ENCODE results near the gene DLX1. TPM values are rescaled to one million over a fixed set of nuclear protein-coding genes. Genes with fewer than 3 reads are reported as not detected.

Gene DLX1
- total and polyA plus RNA-seq, 9 of the 15 experiments (the other 6 are each of a cell fraction or from before 2014, with no cell fraction given), result 1.9 to 26.2 (median 9.6) TPM

DNA sequence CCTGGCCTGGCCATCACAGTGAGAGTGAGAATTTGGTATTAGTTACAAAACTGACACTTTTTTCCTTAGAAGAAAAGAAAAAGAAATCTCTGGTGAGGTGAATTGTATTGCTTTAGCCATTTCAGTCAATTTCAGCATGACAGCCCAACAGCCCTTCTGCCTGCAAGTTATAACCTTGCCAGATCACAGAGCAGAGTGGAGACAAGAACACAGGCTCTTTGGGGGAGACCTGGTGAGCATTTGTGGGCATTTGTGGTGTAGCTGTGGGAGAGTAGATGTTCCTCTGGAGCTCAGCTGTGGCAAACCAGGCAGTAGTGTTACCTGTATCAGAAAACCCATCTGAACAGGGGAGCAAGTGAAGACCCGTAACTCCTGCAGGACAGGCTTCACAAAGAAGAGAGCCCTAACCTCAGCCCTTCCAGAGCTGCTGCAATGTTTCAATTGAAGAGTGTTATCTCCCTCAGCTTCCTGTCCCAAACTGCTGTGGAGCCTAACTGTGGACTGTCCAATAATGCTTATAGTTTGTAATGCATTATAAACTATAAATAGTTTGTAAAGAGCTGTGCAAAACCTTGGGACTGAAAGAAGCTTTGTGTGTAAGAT, 22.8 kb upstream of the DLX1 start (continued):
- TF ChIP-seq, protein P1, sequence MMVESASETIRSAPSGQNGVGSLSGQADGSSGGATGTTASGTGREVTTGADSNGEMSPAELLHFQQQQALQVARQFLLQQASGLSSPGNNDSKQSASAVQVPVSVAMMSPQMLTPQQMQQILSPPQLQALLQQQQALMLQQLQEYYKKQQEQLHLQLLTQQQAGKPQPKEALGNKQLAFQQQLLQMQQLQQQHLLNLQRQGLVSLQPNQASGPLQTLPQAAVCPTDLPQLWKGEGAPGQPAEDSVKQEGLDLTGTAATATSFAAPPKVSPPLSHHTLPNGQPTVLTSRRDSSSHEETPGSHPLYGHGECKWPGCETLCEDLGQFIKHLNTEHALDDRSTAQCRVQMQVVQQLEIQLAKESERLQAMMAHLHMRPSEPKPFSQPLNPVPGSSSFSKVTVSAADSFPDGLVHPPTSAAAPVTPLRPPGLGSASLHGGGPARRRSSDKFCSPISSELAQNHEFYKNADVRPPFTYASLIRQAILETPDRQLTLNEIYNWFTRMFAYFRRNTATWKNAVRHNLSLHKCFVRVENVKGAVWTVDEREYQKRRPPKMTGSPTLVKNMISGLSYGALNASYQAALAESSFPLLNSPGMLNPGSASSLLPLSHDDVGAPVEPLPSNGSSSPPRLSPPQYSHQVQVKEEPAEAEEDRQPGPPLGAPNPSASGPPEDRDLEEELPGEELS (CRISPR knock-in tag; IDR thresholded peaks at IDR 0.05; ENCODE audit: borderline replicate concordance), result no peak
- TF ChIP-seq NFE2L1 (tag; IDR thresholded peaks at IDR 0.05; ENCODE audit: borderline replicate concordance, low read depth), result no peak
- TF ChIP-seq GABPB1 (CRISPR knock-in tag; IDR thresholded peaks at IDR 0.05), result peak; percentile 38; the same call in 1 of the 2 replicates
- TF ChIP-seq TARDBP (IDR thresholded peaks at IDR 0.05), result no peak
- TF ChIP-seq ZNF347 (CRISPR knock-in tag; IDR thresholded peaks at IDR 0.05; ENCODE audit: low read depth), result no peak
- no peak for TF ChIP-seq TSC22D4 (tag; IDR thresholded peaks at IDR 0.05)
- TF ChIP-seq TRIM24 (IDR thresholded peaks at IDR 0.05), result no peak
- TF ChIP-seq U2AF2 (optimal IDR thresholded peaks at IDR 0.05; ENCODE audit: low read depth, low read length), result no peak
- TF ChIP-seq, protein P2, sequence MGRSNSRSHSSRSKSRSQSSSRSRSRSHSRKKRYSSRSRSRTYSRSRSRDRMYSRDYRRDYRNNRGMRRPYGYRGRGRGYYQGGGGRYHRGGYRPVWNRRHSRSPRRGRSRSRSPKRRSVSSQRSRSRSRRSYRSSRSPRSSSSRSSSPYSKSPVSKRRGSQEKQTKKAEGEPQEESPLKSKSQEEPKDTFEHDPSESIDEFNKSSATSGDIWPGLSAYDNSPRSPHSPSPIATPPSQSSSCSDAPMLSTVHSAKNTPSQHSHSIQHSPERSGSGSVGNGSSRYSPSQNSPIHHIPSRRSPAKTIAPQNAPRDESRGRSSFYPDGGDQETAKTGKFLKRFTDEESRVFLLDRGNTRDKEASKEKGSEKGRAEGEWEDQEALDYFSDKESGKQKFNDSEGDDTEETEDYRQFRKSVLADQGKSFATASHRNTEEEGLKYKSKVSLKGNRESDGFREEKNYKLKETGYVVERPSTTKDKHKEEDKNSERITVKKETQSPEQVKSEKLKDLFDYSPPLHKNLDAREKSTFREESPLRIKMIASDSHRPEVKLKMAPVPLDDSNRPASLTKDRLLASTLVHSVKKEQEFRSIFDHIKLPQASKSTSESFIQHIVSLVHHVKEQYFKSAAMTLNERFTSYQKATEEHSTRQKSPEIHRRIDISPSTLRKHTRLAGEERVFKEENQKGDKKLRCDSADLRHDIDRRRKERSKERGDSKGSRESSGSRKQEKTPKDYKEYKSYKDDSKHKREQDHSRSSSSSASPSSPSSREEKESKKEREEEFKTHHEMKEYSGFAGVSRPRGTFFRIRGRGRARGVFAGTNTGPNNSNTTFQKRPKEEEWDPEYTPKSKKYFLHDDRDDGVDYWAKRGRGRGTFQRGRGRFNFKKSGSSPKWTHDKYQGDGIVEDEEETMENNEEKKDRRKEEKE (IDR thresholded peaks at IDR 0.05; ENCODE audit: borderline replicate concordance in 1 of 2, control insufficient read depth in 1 of 2, low read depth in 2 of 2, low read length in 1 of 2), result no peak
- TF ChIP-seq, protein P3, sequence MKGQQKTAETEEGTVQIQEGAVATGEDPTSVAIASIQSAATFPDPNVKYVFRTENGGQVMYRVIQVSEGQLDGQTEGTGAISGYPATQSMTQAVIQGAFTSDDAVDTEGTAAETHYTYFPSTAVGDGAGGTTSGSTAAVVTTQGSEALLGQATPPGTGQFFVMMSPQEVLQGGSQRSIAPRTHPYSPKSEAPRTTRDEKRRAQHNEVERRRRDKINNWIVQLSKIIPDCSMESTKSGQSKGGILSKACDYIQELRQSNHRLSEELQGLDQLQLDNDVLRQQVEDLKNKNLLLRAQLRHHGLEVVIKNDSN (CRISPR knock-in tag; IDR thresholded peaks at IDR 0.05), result no peak
- no peak for TF ChIP-seq ESRRA (IDR thresholded peaks at IDR 0.05; ENCODE audit: borderline replicate concordance, low read depth)
- peak; percentile 26; the same call in 1 of the 2 replicates for TF ChIP-seq POLR2H (tag; IDR thresholded peaks at IDR 0.05; ENCODE audit: low read depth)
- TF ChIP-seq SETDB1 (IDR thresholded peaks at IDR 0.05; ENCODE audit: low read length), result no peak
- no peak for TF ChIP-seq NR3C1 (CRISPR knock-in tag; IDR thresholded peaks at IDR 0.05)
- no peak for TF ChIP-seq MCM5 (IDR thresholded peaks at IDR 0.05; ENCODE audit: low read depth)
- TF ChIP-seq ZNF239 (CRISPR knock-in tag; IDR thresholded peaks at IDR 0.05), result no peak
- TF ChIP-seq ZNF41 (CRISPR knock-in tag; conservative IDR thresholded peaks at IDR 0.05), result no peak
- peak; percentile 25; the same call in 1 of the 2 replicates for TF ChIP-seq ZNF76 (CRISPR knock-in tag; IDR thresholded peaks at IDR 0.05; ENCODE audit: borderline replicate concordance)
- TF ChIP-seq, protein P4, sequence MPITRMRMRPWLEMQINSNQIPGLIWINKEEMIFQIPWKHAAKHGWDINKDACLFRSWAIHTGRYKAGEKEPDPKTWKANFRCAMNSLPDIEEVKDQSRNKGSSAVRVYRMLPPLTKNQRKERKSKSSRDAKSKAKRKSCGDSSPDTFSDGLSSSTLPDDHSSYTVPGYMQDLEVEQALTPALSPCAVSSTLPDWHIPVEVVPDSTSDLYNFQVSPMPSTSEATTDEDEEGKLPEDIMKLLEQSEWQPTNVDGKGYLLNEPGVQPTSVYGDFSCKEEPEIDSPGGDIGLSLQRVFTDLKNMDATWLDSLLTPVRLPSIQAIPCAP (CRISPR knock-in tag; IDR thresholded peaks at IDR 0.05; ENCODE audit: borderline replicate concordance), result no peak
- TF ChIP-seq, protein P5, sequence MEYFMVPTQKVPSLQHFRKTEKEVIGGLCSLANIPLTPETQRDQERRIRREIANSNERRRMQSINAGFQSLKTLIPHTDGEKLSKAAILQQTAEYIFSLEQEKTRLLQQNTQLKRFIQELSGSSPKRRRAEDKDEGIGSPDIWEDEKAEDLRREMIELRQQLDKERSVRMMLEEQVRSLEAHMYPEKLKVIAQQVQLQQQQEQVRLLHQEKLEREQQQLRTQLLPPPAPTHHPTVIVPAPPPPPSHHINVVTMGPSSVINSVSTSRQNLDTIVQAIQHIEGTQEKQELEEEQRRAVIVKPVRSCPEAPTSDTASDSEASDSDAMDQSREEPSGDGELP (CRISPR knock-in tag; IDR thresholded peaks at IDR 0.05; ENCODE audit: borderline replicate concordance), result no peak
- TF ChIP-seq GTF2F1 (IDR thresholded peaks at IDR 0.05; ENCODE audit: low read depth, low read length), result no peak
- TF ChIP-seq ZKSCAN3 (CRISPR knock-in tag; IDR thresholded peaks at IDR 0.05), result no peak

All from K562 (cell line).